ENCODE data around the gene BEST3.

Gene BEST3

GRCh38 chr12:69688471-69689427 is 10.4 kb downstream of the BEST3 start:
- peaks cover 4% of the 10 kb centered on the region; the same call in 1 of the 2 replicates for H3K79me2 ChIP-seq (ENCODE audit: low read length)
- no peak overlapping the region for H2AFZ ChIP-seq (ENCODE audit: low read length)
- peaks cover 14% of the 10 kb centered on the region for H3F3A ChIP-seq (ENCODE audit: insufficient read depth, low read length)
- H4K20me1 ChIP-seq (ENCODE audit: insufficient read depth, low read length): no peaks in the 10 kb centered on the region; the same call in 1 of the 2 replicates
- H3K4me1 ChIP-seq (ENCODE audit: low read length): peaks cover 18% of the 10 kb centered on the region
- no peak for TF ChIP-seq CTCF (IDR thresholded peaks at IDR 0.05; ENCODE audit: low read length)
- TF ChIP-seq EZH2phosphoT487 (IDR thresholded peaks at IDR 0.05; ENCODE audit: low read length): no peak
- no peak for TF ChIP-seq EZH2 (optimal IDR thresholded peaks at IDR 0.05; ENCODE audit: low read depth, low read length)
- DNase-seq: no peak
- no peak overlapping the region for H3K9ac ChIP-seq (ENCODE audit: low read length)
- no peak overlapping the region for H3K4me2 ChIP-seq (ENCODE audit: low read depth, low read length)
- H3K27me3 ChIP-seq (replicated peaks; ENCODE audit: insufficient read depth, low read length): no peaks in the 10 kb centered on the region
- H3K4me3 ChIP-seq (ENCODE audit: low read length): no peak overlapping the region
- no peaks in the 10 kb centered on the region; the same call in 1 of the 2 replicates for H3K36me3 ChIP-seq (replicated peaks; ENCODE audit: insufficient read depth, low read length)
- H3K27ac ChIP-seq (ENCODE audit: low read length): no peak overlapping the region
- H3K9me3 ChIP-seq (replicated peaks; ENCODE audit: insufficient read depth, low read length): no peaks in the 10 kb centered on the region
- no peaks in the 10 kb centered on the region for H3K9me2 ChIP-seq (replicated peaks; ENCODE audit: insufficient read depth, low read length)

- no peak for DNase-seq
- peaks cover 18% of the 10 kb centered on the region for H3K4me1 ChIP-seq (ENCODE audit: low read length)
These were observed 11.1 kb downstream of the BEST3 start for GRCh38 chr12:69688021-69688420.

GRCh38 chr12:69687390-69687789 is 11.7 kb downstream of the BEST3 start:
- H3K27ac ChIP-seq (ENCODE audit: low read length): no peak overlapping the region; the same call in 1 of the 2 replicates

More at GRCh38 chr12:69688021-69688420, 11.1 kb downstream of the BEST3 start:
- no peaks in the 10 kb centered on the region for H3K27me3 ChIP-seq (replicated peaks; ENCODE audit: insufficient read depth, low read length)
- peaks cover 14% of the 10 kb centered on the region for H3F3A ChIP-seq (ENCODE audit: insufficient read depth, low read length)
- no peaks in the 10 kb centered on the region; the same call in 1 of the 2 replicates for H3K36me3 ChIP-seq (replicated peaks; ENCODE audit: insufficient read depth, low read length)
- H2AFZ ChIP-seq (ENCODE audit: low read length): no peak overlapping the region
- no peaks in the 10 kb centered on the region for H3K9me3 ChIP-seq (replicated peaks; ENCODE audit: insufficient read depth, low read length)
- TF ChIP-seq EZH2phosphoT487 (IDR thresholded peaks at IDR 0.05; ENCODE audit: low read length) (no peak), EZH2 (optimal IDR thresholded peaks at IDR 0.05; ENCODE audit: low read depth, low read length) (no peak), CTCF (IDR thresholded peaks at IDR 0.05; ENCODE audit: low read length) (no peak)
- H3K27ac ChIP-seq (ENCODE audit: low read length): no peak overlapping the region
- no peaks in the 10 kb centered on the region; the same call in 1 of the 2 replicates for H3K79me2 ChIP-seq (ENCODE audit: low read length)
- no peaks in the 10 kb centered on the region; the same call in 1 of the 2 replicates for H4K20me1 ChIP-seq (ENCODE audit: insufficient read depth, low read length)
- H3K4me3 ChIP-seq (ENCODE audit: low read length): no peak overlapping the region
- no peak overlapping the region for H3K9ac ChIP-seq (ENCODE audit: low read length)
- no peak overlapping the region for H3K4me2 ChIP-seq (ENCODE audit: low read depth, low read length)
- H3K9me2 ChIP-seq (replicated peaks; ENCODE audit: insufficient read depth, low read length): no peaks in the 10 kb centered on the region

More at GRCh38 chr12:69687390-69687789, 11.7 kb downstream of the BEST3 start:
- Histone ChIP-seq H3K27me3 (replicated peaks; ENCODE audit: insufficient read depth, low read length) (no peaks in the 10 kb centered on the region), H3K79me2 (ENCODE audit: low read length) (no peaks in the 10 kb centered on the region; the same call in 1 of the 2 replicates), H3K9me3 (replicated peaks; ENCODE audit: insufficient read depth, low read length) (no peaks in the 10 kb centered on the region), H4K20me1 (ENCODE audit: insufficient read depth, low read length) (no peaks in the 10 kb centered on the region; the same call in 1 of the 2 replicates), H3K36me3 (replicated peaks; ENCODE audit: insufficient read depth, low read length) (no peaks in the 10 kb centered on the region; the same call in 1 of the 2 replicates), H3K9ac (ENCODE audit: low read length) (no peak overlapping the region), H3K4me1 (ENCODE audit: low read length) (peaks cover 18% of the 10 kb centered on the region), H3K9me2 (replicated peaks; ENCODE audit: insufficient read depth, low read length) (no peaks in the 10 kb centered on the region), H3K4me3 (ENCODE audit: low read length) (no peak overlapping the region), H3F3A (ENCODE audit: insufficient read depth, low read length) (peaks cover 14% of the 10 kb centered on the region), H2AFZ (ENCODE audit: low read length) (no peak overlapping the region), H3K4me2 (ENCODE audit: low read depth, low read length) (no peak overlapping the region)
- DNase-seq: no peak
- no peak for TF ChIP-seq CTCF (IDR thresholded peaks at IDR 0.05; ENCODE audit: low read length)
- TF ChIP-seq EZH2phosphoT487 (IDR thresholded peaks at IDR 0.05; ENCODE audit: low read length): no peak
- no peak for TF ChIP-seq EZH2 (optimal IDR thresholded peaks at IDR 0.05; ENCODE audit: low read depth, low read length)

All from MM.1S (cell line).